HepG2 (cell line): ENCODE data around the gene NPR3.

Experiments used
- ELF4 ChIP-seq: sonication (generic); formaldehyde crosslinking; IDR thresholded peaks from 2 replicates; pipeline ENCODE4 v1.5.0; 2020; ENCODE audit warnings: missing genetic modification reagents, mild to moderate bottlenecking, moderate library complexity, borderline replicate concordance
- HCFC1 ChIP-seq: fragments of 150-350 bp; IDR thresholded peaks from 2 replicates; pipeline ENCODE4 v1.6.1; 2014; ENCODE audit warnings: low read depth, low read length
- KDM5A ChIP-seq: fragments of 200-600 bp; sonication (generic); IDR thresholded peaks from 2 replicates; pipeline ENCODE4 v1.7.0; 2018; ENCODE audit warnings: antibody characterized with exemption, mild to moderate bottlenecking, low read length, borderline replicate concordance
- ZNF253 ChIP-seq: sonication (generic); formaldehyde crosslinking; IDR thresholded peaks from 2 replicates; pipeline ENCODE4 v1.8.0; 2022; ENCODE audit warnings: mild to moderate bottlenecking, missing genetic modification reagents, borderline replicate concordance
- ZNF496 ChIP-seq: sonication (generic); formaldehyde crosslinking; IDR thresholded peaks from 2 replicates; pipeline ENCODE4 v1.8.1; 2023; ENCODE audit warnings: mild to moderate bottlenecking, moderate library complexity, missing genetic modification reagents; ENCODE audit not compliant: insufficient replicate concordance
- TF ChIP-seq, protein P1 (sequence below): sonication (generic); formaldehyde crosslinking; IDR thresholded peaks from 2 replicates; pipeline ENCODE4 v1.8.0; 2022; ENCODE audit warnings: mild to moderate bottlenecking, missing genetic modification reagents
- TF ChIP-seq, protein P2 (sequence below): sonication (generic); formaldehyde crosslinking; IDR thresholded peaks from 2 replicates; pipeline ENCODE4 v1.4.0; 2020; ENCODE audit warnings: missing genetic modification reagents
- TF ChIP-seq, protein P3 (sequence below): sonication (generic); formaldehyde crosslinking; IDR thresholded peaks from 2 replicates; pipeline ENCODE4 v1.5.0; 2020; ENCODE audit warnings: mild to moderate bottlenecking, missing genetic modification reagents, moderate library complexity

DNA sequence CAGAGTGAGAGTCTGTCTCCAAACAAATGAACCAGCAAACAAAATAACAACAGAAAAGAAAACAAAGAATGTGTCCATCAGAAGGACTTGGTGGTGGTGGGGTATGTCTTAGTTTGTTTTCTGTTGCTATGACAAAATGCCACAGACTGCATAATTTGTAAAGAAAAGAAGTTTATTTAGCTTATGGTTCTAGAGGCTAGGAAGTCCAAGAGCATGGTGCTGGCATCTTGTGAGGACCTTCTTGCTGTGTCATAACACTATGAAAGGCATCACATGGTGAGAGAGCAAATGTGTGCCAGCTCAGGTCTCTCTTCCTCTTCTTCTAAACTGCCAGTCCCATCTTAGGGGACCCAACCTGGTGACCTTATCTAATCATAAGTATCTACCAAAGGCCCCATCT is 10.5 kb downstream of the NPR3 start:
- TF ChIP-seq ZNF496 (no peak), KDM5A (no peak), ZNF253 (no peak), ELF4 (CRISPR knock-in tag) (no peak), HCFC1 (no peak)
- TF ChIP-seq, protein P1, sequence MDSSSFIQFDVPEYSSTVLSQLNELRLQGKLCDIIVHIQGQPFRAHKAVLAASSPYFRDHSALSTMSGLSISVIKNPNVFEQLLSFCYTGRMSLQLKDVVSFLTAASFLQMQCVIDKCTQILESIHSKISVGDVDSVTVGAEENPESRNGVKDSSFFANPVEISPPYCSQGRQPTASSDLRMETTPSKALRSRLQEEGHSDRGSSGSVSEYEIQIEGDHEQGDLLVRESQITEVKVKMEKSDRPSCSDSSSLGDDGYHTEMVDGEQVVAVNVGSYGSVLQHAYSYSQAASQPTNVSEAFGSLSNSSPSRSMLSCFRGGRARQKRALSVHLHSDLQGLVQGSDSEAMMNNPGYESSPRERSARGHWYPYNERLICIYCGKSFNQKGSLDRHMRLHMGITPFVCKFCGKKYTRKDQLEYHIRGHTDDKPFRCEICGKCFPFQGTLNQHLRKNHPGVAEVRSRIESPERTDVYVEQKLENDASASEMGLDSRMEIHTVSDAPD = no peak
- TF ChIP-seq, protein P2, sequence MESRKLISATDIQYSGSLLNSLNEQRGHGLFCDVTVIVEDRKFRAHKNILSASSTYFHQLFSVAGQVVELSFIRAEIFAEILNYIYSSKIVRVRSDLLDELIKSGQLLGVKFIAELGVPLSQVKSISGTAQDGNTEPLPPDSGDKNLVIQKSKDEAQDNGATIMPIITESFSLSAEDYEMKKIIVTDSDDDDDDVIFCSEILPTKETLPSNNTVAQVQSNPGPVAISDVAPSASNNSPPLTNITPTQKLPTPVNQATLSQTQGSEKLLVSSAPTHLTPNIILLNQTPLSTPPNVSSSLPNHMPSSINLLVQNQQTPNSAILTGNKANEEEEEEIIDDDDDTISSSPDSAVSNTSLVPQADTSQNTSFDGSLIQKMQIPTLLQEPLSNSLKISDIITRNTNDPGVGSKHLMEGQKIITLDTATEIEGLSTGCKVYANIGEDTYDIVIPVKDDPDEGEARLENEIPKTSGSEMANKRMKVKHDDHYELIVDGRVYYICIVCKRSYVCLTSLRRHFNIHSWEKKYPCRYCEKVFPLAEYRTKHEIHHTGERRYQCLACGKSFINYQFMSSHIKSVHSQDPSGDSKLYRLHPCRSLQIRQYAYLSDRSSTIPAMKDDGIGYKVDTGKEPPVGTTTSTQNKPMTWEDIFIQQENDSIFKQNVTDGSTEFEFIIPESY (CRISPR knock-in tag) = no peak
- TF ChIP-seq, protein P3, sequence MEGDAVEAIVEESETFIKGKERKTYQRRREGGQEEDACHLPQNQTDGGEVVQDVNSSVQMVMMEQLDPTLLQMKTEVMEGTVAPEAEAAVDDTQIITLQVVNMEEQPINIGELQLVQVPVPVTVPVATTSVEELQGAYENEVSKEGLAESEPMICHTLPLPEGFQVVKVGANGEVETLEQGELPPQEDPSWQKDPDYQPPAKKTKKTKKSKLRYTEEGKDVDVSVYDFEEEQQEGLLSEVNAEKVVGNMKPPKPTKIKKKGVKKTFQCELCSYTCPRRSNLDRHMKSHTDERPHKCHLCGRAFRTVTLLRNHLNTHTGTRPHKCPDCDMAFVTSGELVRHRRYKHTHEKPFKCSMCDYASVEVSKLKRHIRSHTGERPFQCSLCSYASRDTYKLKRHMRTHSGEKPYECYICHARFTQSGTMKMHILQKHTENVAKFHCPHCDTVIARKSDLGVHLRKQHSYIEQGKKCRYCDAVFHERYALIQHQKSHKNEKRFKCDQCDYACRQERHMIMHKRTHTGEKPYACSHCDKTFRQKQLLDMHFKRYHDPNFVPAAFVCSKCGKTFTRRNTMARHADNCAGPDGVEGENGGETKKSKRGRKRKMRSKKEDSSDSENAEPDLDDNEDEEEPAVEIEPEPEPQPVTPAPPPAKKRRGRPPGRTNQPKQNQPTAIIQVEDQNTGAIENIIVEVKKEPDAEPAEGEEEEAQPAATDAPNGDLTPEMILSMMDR (CRISPR knock-in tag) = no peak
